Activated B cell treated with CpG ODN at 0.5 μM for 24 hours (primary cell): ENCODE data around the gene ELP4. TPM values are rescaled to one million over a fixed set of nuclear protein-coding genes. Genes with fewer than 3 reads are reported as not detected.

Source experiments
- ATAC-seq: fragments of 200-7000 bp; cut with Tn5 transposase; one replicate; pipeline ENCODE4 v1.10.0; 2021; ENCODE audit warnings: low read depth, mild to moderate bottlenecking, moderate library complexity
- CTCF ChIA-PET: fragments of 350-600 bp; sonication (Branson Sonifier 250); formaldehyde crosslinking; loops from one replicate; lab custom pipeline; 2021; ENCODE audit warnings: antibody characterized with exemption; lab: Charles Lee
- POLR2A ChIA-PET: fragments of 350-600 bp; sonication (Branson Sonifier 250); formaldehyde crosslinking; loops from one replicate; lab custom pipeline; 2021; ENCODE audit warnings: antibody characterized with exemption; lab: Charles Lee
- DNase-seq: peaks from one replicate; pipeline ENCODE4 v3.0.0; 2022
- H3K27ac Mint-ChIP-seq: one replicate; pipeline ENCODE4 v1.8.0; 2020; ENCODE audit warnings: mixed read lengths
- H3K27me3 Mint-ChIP-seq: one replicate; pipeline ENCODE4 v1.8.0; 2021; ENCODE audit warnings: mixed read lengths
- H3K36me3 Mint-ChIP-seq: one replicate; pipeline ENCODE4 v1.8.0; 2021; ENCODE audit warnings: low read depth, mixed read lengths
- H3K4me1 Mint-ChIP-seq: one replicate; pipeline ENCODE4 v1.8.0; 2021; ENCODE audit warnings: mixed read lengths
- H3K4me3 Mint-ChIP-seq: one replicate; pipeline ENCODE4 v1.8.0; 2020; ENCODE audit warnings: mild to moderate bottlenecking, mixed read lengths
- H3K9me3 Mint-ChIP-seq: one replicate; pipeline ENCODE4 v1.8.0; 2020; ENCODE audit warnings: mixed read lengths
- intact Hi-C: fragments of 100-400 bp; cut with micrococcal nuclease; formaldehyde crosslinking; loops from one replicate; pipeline ENCODE4 v1.15.1; 2024
- total RNA-seq: library from RNA; stranded (reverse); gene quantifications from 2 replicates; pipeline ENCODE4 v1.2.3, GENCODE V29; 2022
- TF ChIP-seq, protein P1 (sequence below): fragments of 200-600 bp; IDR thresholded peaks from one replicate; pipeline ENCODE4 v1.8.0; 2022; ENCODE audit warnings: antibody characterized with exemption, mild to moderate bottlenecking

Gene ELP4
- total RNA-seq, 1 donor from 2014 or later = 25.5 TPM

DNA sequence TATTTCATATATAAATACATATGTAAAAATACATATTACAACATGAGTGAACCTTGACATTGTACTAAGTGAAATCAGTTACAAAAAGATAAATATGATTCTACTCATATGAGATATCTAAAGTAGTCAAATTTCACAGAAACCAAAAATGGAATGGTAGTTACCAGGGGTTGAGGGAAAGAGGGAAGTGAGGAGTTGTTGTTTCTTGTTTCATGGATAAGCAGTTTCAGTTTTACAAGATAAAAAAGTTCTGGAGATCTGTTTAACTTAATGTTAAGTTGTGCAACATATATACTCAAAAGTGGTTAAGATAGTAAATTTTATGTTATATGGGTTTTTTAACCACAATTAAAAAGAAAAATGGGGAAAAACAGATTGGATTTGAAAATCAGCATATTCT is 107.7 kb downstream of the ELP4 start:
- Mint-ChIP-seq H3K9me3 (no peaks in the 10 kb centered on the region), H3K4me3 (no peak overlapping the region), H3K27ac (no peak overlapping the region), H3K27me3 (no peaks in the 10 kb centered on the region), H3K36me3 (peaks cover 3% of the 10 kb centered on the region), H3K4me1 (no peaks in the 10 kb centered on the region)
- TF ChIP-seq, protein P1, sequence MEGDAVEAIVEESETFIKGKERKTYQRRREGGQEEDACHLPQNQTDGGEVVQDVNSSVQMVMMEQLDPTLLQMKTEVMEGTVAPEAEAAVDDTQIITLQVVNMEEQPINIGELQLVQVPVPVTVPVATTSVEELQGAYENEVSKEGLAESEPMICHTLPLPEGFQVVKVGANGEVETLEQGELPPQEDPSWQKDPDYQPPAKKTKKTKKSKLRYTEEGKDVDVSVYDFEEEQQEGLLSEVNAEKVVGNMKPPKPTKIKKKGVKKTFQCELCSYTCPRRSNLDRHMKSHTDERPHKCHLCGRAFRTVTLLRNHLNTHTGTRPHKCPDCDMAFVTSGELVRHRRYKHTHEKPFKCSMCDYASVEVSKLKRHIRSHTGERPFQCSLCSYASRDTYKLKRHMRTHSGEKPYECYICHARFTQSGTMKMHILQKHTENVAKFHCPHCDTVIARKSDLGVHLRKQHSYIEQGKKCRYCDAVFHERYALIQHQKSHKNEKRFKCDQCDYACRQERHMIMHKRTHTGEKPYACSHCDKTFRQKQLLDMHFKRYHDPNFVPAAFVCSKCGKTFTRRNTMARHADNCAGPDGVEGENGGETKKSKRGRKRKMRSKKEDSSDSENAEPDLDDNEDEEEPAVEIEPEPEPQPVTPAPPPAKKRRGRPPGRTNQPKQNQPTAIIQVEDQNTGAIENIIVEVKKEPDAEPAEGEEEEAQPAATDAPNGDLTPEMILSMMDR = no peak
- ChIA-PET POLR2A (no interaction called here), CTCF (no interaction called here)
- DNase-seq = no peak
- intact Hi-C loops = no loop called here
- ATAC-seq = no peak

DNA sequence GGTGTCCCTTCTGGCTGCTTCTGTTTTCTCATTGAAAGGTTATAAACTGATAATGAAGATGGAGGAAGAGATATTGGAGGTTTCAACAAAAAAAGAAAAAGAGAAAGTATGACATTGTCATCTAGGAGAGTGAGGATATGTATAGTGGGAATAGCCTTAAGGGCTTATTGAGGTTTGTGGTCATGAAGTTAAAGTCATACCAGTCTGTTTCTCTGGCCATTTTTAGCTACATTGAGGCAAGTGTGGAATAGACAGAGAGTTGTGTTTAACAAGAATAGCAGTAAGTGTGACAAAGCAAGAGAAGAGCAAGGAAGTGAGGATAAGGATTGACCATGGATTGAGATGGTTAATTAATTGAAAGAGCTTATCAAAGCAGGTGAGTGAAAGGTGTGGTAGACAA is 110.4 kb downstream of the ELP4 start:
- Mint-ChIP-seq H3K27me3 (no peaks in the 10 kb centered on the region), H3K4me3 (no peak overlapping the region), H3K36me3 (peaks cover 4% of the 10 kb centered on the region), H3K4me1 (no peaks in the 10 kb centered on the region), H3K27ac (no peak overlapping the region), H3K9me3 (no peaks in the 10 kb centered on the region)
- CTCF ChIA-PET = no interaction called here
- intact Hi-C loops = no loop called here
- ATAC-seq (no peak), DNase-seq (no peak)
- TF ChIP-seq, protein P1 = no peak
- POLR2A ChIA-PET = no interaction called here

DNA sequence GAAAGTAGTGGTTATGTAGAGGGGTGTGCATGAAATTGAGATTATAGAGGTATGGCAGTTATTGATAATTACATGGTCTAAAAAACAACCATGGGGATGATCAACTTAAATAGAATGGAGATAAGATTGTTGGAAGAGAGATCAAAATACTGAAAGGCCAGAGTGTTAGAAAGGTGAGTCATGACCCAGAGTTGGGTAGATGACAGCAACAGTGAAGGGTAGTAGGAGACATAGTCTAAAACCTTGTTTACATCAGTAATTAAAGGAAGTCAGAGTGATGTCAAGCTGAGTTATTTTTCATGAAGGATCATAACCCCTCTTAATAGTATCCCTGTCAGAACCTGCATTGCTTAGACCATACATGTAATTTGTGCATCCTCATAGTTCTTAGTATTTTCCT is 110.9 kb downstream of the ELP4 start:
- DNase-seq (no peak), ATAC-seq (no peak)
- Mint-ChIP-seq H3K27ac (no peak overlapping the region), H3K4me1 (no peaks in the 10 kb centered on the region), H3K27me3 (no peaks in the 10 kb centered on the region), H3K9me3 (no peaks in the 10 kb centered on the region), H3K4me3 (no peak overlapping the region), H3K36me3 (peaks cover 4% of the 10 kb centered on the region)
- CTCF ChIA-PET = no interaction called here
- intact Hi-C loops = no loop called here
- TF ChIP-seq, protein P1 = no peak
- POLR2A ChIA-PET = no interaction called here

DNA sequence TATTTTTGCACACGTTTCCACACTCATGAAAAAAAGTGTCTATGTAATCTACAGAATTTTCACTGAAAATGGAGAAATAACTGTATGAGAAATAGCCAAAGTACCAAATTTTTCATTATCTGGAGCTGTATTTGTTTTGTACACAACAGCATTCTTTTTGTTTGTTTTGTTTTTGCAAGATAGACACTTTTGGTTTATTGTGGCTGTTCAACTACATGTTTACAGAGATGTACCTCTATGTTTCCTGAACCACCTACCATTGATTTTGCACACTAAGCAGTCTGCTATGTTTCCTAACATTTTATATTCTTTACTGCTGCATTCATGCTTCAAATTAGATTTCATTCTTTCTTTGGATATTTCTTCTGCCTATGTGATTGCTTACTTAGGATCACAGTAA is 116.3 kb downstream of the ELP4 start:
- DNase-seq = no peak
- Mint-ChIP-seq H3K4me3 (no peak overlapping the region), H3K4me1 (no peaks in the 10 kb centered on the region), H3K36me3 (peaks cover 6% of the 10 kb centered on the region), H3K27ac (no peak overlapping the region), H3K27me3 (no peaks in the 10 kb centered on the region), H3K9me3 (no peaks in the 10 kb centered on the region)
- TF ChIP-seq, protein P1 = no peak
- POLR2A ChIA-PET = no interaction called here
- intact Hi-C loops = no loop called here
- no peak for ATAC-seq
- CTCF ChIA-PET = no interaction called here

DNA sequence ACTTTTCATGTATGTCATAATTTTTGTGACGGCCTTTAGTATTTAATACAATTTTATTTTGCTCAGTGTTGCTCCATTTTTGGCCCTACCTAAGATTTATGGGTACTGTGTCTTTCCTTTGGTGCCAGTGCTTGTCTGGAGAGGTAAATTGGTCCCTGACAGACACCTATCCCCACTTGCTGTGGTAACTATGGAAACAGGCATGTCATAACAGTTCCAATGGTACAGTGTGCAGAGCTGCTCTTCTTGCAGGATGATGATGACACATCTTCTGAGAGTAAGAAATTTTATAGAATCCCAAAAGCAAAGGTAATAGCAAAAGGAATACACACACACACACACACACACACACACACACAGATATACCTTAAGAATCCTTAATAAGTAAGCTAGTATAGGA is 118.5 kb downstream of the ELP4 start:
- ATAC-seq = no peak
- CTCF ChIA-PET = no interaction called here
- no peak overlapping the region for H3K4me3 Mint-ChIP-seq

More for the DNA sequence above, 118.5 kb downstream of the ELP4 start:
- no peak for DNase-seq
- intact Hi-C loops = no loop called here
- H3K9me3 Mint-ChIP-seq = no peaks in the 10 kb centered on the region
- H3K36me3 Mint-ChIP-seq = peaks cover 16% of the 10 kb centered on the region
- H3K27me3 Mint-ChIP-seq = no peaks in the 10 kb centered on the region
- no peak overlapping the region for H3K27ac Mint-ChIP-seq
- TF ChIP-seq, protein P1 = no peak
- no peaks in the 10 kb centered on the region for H3K4me1 Mint-ChIP-seq
- POLR2A ChIA-PET = no interaction called here
